DLD1 (cell line): ENCODE data around the gene TNNT3.
"Not testable (repeated sequence)": the region's sequence is repeated elsewhere in the genome, so short reads cannot be mapped to it uniquely, and the experiment has no call there.

Experiments
- in situ Hi-C: cut with HindIII; loops from 2 replicates; pipeline ENCODE4 v1.10.0; 2017; ENCODE audit warnings: low sequenced_read_pairs

TNNT3 gene

GRCh38 chr11:1880746-1881441, 38.6 kb upstream of the TNNT3 start:
- in situ Hi-C loops = no loop called here

GRCh38 chr11:1881442-1882264, 37.9 kb upstream of the TNNT3 start:
- in situ Hi-C loops = no loop called here

GRCh38 chr11:1882265-1883238, 37.0 kb upstream of the TNNT3 start:
- in situ Hi-C loops = no loop called here

GRCh38 chr11:1883346-1884302, 35.9 kb upstream of the TNNT3 start:
- in situ Hi-C loops = no loop called here

- in situ Hi-C loops = no loop called here
Observed at GRCh38 chr11:1884303-1884700, 35.2 kb upstream of the TNNT3 start.

GRCh38 chr11:1886551-1886950, 33.0 kb upstream of the TNNT3 start:
- in situ Hi-C loops = not testable (repeated sequence)

GRCh38 chr11:1887451-1888346, 31.8 kb upstream of the TNNT3 start:
- in situ Hi-C loops = no loop called here

- in situ Hi-C loops = no loop called here
Observed at GRCh38 chr11:1888347-1888753, 31.2 kb upstream of the TNNT3 start.

GRCh38 chr11:1888811-1889210, 30.7 kb upstream of the TNNT3 start:
- in situ Hi-C loops = no loop called here

- in situ Hi-C loops = no loop called here
Observed at GRCh38 chr11:1889224-1889930, 30.1 kb upstream of the TNNT3 start.

GRCh38 chr11:1889941-1890855, 29.3 kb upstream of the TNNT3 start:
- in situ Hi-C loops = no loop called here

GRCh38 chr11:1890856-1891830, 28.4 kb upstream of the TNNT3 start:
- in situ Hi-C loops = no loop called here

GRCh38 chr11:1891831-1892115, 27.7 kb upstream of the TNNT3 start, which contains the start of gene PRR33:
Gene PRR33 (minus strand): TSS chr11:1891895. CDS start chr11:1890584, 1,311 bp downstream.
- in situ Hi-C loops = no loop called here

- in situ Hi-C loops = no loop called here
Observed at GRCh38 chr11:1892116-1892515, 27.4 kb upstream of the TNNT3 start.

- in situ Hi-C loops = no loop called here
Observed at GRCh38 chr11:1892558-1892957, 26.9 kb upstream of the TNNT3 start.
